ENCODE results near the gene IGFL2. TPM values are rescaled to one million over a fixed set of nuclear protein-coding genes. Genes with fewer than 3 reads are reported as not detected.

IGFL2 gene
- polyA plus RNA-seq, 3 donors: not detected

- peaks cover 15 to 43% (median 26%) of the 10 kb centered on the region in 3 donors for H3K27me3 Mint-ChIP-seq (ENCODE audit: low read depth in 3 of 3)
- H4K20me1 ChIP-seq (ENCODE audit: insufficient read depth, low read length): no peaks in the 10 kb centered on the region
- H3K4me2 ChIP-seq (replicated peaks; ENCODE audit: extremely low read depth, low read length, poor library complexity, severe bottlenecking): no peak overlapping the region
- no peaks in the 10 kb centered on the region for H3K36me3 ChIP-seq (replicated peaks in 1 of 2; ENCODE audit: control insufficient read depth in 1 of 2, insufficient read depth in 2 of 2, low read length in 2 of 2)
- intact Hi-C loops (cut with micrococcal nuclease): no loop called here
- H3K27ac ChIP-seq (ENCODE audit: low read depth in 1 of 2, low read length in 2 of 2): no peak overlapping the region
- no peak overlapping the region for H3K4me3 Mint-ChIP-seq
- no peak for DNase-seq
- no peaks in the 10 kb centered on the region for H3K36me3 Mint-ChIP-seq
- no peak overlapping the region for H3K9ac ChIP-seq (ENCODE audit: insufficient read depth, low read length, poor library complexity, severe bottlenecking)
- no peaks in the 10 kb centered on the region for H3K9me3 ChIP-seq (replicated peaks in 1 of 2; ENCODE audit: control insufficient read depth in 1 of 2, insufficient read depth in 1 of 2, low read length in 2 of 2)
- peaks cover 0 to 3% of the 10 kb centered on the region in 2 donors for H3K4me1 ChIP-seq (ENCODE audit: control insufficient read depth in 1 of 2, insufficient read depth in 2 of 2, low read length in 2 of 2)
- H3K9me3 Mint-ChIP-seq: peaks cover 0 to 2% (median 0%) of the 10 kb centered on the region in 7 donors
- H3K27ac Mint-ChIP-seq: no peak overlapping the region
- WGBS (ENCODE audit: insufficient coverage): no CpG with 5 or more reads among the region's 2 CpGs
- peaks cover 20 to 31% of the 10 kb centered on the region in 2 donors for H3K27me3 ChIP-seq (ENCODE audit: control insufficient read depth in 2 of 2, insufficient read depth in 2 of 2, low read length in 2 of 2)
- peaks cover 6% of the 10 kb centered on the region for H3K4me1 Mint-ChIP-seq
- no peak overlapping the region for H3K4me3 ChIP-seq (replicated peaks in 1 of 3; ENCODE audit: low read depth in 2 of 3, low read length in 3 of 3)
- no peaks in the 10 kb centered on the region for H3K79me2 ChIP-seq (ENCODE audit: insufficient read depth, low read length)
- no peak overlapping the region for H2AFZ ChIP-seq (ENCODE audit: insufficient read depth, low read depth, low read length, poor library complexity, severe bottlenecking)
- no peak for TF ChIP-seq CTCF (IDR thresholded peaks at IDR 0.05)
Observed at GRCh38 chr19:46126086-46126580, 21.9 kb upstream of the IGFL2 start.

- Mint-ChIP-seq H3K27ac (no peak overlapping the region), H3K27me3 (ENCODE audit: low read depth in 3 of 3) (peaks cover 16 to 39% (median 18%) of the 10 kb centered on the region in 3 donors), H3K9me3 (peaks cover 0 to 1% (median 0%) of the 10 kb centered on the region in 7 donors), H3K36me3 (no peaks in the 10 kb centered on the region), H3K4me1 (no peaks in the 10 kb centered on the region), H3K4me3 (no peak overlapping the region)
- Histone ChIP-seq H3K4me2 (replicated peaks; ENCODE audit: extremely low read depth, low read length, poor library complexity, severe bottlenecking) (no peak overlapping the region), H3K27me3 (ENCODE audit: control insufficient read depth in 2 of 2, insufficient read depth in 2 of 2, low read length in 2 of 2) (peaks cover 13 to 19% of the 10 kb centered on the region in 2 donors), H3K4me1 (ENCODE audit: control insufficient read depth in 1 of 2, insufficient read depth in 2 of 2, low read length in 2 of 2) (no peaks in the 10 kb centered on the region), H2AFZ (ENCODE audit: insufficient read depth, low read depth, low read length, poor library complexity, severe bottlenecking) (no peak overlapping the region), H3K27ac (ENCODE audit: low read depth in 1 of 2, low read length in 2 of 2) (no peak overlapping the region), H3K79me2 (ENCODE audit: insufficient read depth, low read length) (no peaks in the 10 kb centered on the region), H3K9me3 (replicated peaks in 1 of 2; ENCODE audit: control insufficient read depth in 1 of 2, insufficient read depth in 1 of 2, low read length in 2 of 2) (no peaks in the 10 kb centered on the region), H3K36me3 (replicated peaks in 1 of 2; ENCODE audit: control insufficient read depth in 1 of 2, insufficient read depth in 2 of 2, low read length in 2 of 2) (no peaks in the 10 kb centered on the region), H3K4me3 (replicated peaks in 1 of 3; ENCODE audit: low read depth in 2 of 3, low read length in 3 of 3) (no peak overlapping the region), H4K20me1 (ENCODE audit: insufficient read depth, low read length) (no peaks in the 10 kb centered on the region), H3K9ac (ENCODE audit: insufficient read depth, low read length, poor library complexity, severe bottlenecking) (no peak overlapping the region)
- DNase-seq: no peak
- 100% methylated on average over 1 of the region's 10 CpGs for WGBS (ENCODE audit: insufficient coverage)
- intact Hi-C loops (cut with micrococcal nuclease): no loop called here
- TF ChIP-seq CTCF (IDR thresholded peaks at IDR 0.05): no peak
Observed at GRCh38 chr19:46131485-46132143, 16.4 kb upstream of the IGFL2 start.

Data from CD14-positive monocyte (primary cell).